Hepatocyte (in vitro differentiated cells): ENCODE measurements around the gene NR5A1.
A peak's percentile ranks its signal among the peaks of the same experiment; 100 is the strongest.

Experiments
- CTCF ChIP-seq: fragments of 200-600 bp; sonication (generic); IDR thresholded peaks from 2 replicates; pipeline ENCODE4 v1.5.1; 2016; ENCODE audit warnings: antibody characterized with exemption, mild to moderate bottlenecking; ENCODE audit not compliant: poor library complexity
- EZH2 ChIP-seq: fragments of 200-600 bp; sonication (generic); IDR thresholded peaks from 2 replicates; pipeline ENCODE4 v1.6.1; 2016; ENCODE audit warnings: antibody characterized with exemption, mild to moderate bottlenecking, borderline replicate concordance

DNA sequence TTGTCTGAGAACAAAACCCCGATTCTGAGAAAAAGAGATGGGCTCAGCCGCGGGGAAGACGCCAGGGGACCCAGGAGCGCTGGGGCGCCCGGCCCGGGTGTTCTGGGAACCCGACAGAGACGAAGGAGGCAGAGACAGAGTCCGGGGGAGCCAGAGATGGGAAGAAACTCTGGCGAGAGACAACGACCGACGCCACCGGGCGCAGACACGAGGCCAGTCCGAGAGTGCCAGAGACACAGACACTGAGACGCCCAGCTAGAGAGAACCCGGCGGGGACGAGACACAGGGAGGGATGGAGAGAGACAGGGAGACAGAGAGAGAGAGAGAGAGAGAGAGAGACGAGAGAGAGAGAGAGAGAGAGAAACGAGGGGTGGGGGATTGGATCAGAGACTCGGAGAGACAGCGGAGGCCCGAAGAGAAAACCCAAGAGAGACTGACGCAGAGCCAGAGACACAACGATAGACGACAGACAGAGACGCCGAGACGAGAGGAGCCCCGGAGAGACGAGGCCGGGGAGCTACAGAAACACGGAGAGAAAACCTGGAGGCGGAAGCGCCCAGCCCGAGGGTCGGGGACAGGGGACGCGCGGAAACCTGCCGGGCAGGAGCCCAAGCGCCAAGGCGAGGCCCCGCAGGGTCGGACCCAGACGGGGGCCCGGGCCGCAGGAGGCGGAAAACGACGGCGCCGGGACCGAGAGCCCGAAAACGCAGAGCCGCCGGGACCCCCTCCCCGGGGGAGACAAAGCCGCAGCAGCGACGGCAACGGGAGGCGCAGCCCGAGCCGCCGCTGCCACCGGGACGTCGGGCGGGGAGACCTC lies 3.3 kb downstream of the NR5A1 start:
- no peak for TF ChIP-seq CTCF
- TF ChIP-seq EZH2: peak; percentile 96
